Measurements from ENCODE around the gene MTMR4.
"Not testable (repeated sequence)": the region's sequence is repeated elsewhere in the genome, so short reads cannot be mapped to it uniquely, and the experiment has no call there.

Gene MTMR4

GRCh38 chr17:58513965-58514769, at the start of gene MTMR4:
TSS of gene MTMR4 (minus strand) at chr17:58514638. CDS start at chr17:58514407, 231 bp downstream.
- DNase-seq, result peak; percentile 93

GRCh38 chr17:58560511-58560910, 46.1 kb upstream of the MTMR4 start:
- no peak for DNase-seq

- DNase-seq, result no peak
Measured at GRCh38 chr17:58557981-58558380, 43.5 kb upstream of the MTMR4 start.

GRCh38 chr17:58556833-58557250, 42.4 kb upstream of the MTMR4 start:
- peak; percentile 69 for DNase-seq

DNA sequence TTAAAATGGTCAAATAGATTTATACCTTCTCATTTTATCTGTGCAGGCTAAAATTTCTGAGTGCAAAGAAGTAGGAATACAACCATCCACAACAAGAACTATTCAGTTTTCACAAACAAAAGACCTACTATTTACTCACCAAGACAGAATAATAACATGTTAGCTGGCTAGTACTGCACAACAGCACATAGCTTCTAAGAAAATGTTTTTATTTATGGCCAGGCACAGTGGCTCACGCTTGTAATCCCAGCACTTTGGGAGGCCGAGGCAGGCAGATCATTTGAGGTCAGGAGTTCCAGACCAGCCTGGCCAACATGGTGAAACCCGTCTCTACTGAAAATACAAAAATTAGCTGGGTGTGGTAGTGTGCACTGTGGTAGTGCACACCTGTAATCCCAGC, 40.7 kb upstream of the MTMR4 start:
- DNase-seq, result not testable (repeated sequence)

DNA sequence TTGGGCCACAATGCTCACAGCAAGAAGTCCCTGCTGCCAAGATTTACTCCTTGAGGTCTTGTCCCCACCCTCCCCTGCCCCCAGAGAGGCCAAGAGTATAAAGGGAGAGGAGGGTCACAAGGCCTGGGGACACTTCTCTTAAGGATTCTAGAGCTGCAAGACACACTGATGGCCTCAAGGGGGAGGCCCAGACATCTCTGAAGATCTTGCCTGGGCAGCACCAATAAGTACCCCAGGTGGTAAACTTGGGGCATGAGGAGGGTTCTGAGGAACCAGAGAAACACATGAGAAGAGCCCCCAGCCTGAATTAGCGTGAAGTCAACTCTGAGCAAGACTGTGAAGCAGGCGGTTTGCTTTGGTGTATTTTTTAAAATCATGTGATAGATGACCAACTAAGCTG, 26.8 kb upstream of the MTMR4 start:
- peak; percentile 64 for DNase-seq

DNA sequence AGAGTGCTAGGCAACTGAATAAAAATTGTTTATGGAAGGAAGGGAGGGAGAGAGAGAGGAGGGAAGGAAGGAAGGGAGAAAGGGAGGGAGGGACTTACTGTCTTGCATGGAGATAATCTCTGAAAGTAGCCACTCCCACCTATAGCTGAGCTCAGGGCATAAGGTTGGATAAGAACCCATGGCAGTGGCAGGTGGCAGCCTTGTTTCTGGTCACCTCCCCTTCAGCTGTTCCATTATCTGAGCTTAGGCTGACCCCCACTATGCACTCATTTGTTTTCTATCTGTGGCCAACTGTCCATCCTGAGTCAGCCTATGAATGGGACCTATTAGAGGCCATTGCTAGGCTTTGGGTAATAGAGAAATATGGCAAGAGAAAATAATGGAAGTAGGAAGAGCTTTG, 25.3 kb upstream of the MTMR4 start:
- DNase-seq, result peak; percentile 35

DNA sequence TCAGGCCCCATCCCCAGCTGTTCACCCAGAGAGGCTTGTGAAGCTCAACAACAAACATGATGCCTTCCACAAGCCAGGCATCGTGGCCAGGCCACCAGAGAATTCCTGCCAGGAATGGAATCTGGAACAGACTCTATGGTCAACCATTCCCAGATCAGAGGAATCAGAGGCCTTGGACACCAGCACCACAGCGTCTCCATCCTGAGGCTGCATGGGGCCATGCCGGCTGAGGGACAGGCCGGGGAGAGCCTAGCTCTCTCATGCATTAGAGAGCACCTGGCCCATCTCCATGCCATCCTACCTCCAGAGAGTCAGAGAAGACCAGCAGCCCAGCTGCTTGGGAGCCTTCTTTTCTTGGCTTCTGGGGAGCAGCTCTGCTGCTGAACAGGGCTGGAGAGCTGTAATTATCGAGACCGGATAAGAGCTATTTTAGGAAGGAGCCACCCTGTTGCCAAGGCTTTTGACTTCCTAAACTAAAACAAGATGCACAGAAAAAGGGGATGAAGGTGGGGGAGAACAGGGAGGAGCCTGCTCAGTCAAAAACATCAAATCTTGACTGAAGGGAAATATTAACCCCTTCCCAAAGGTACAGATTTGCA, 24.5 kb upstream of the MTMR4 start:
- peak; percentile 24 for DNase-seq

DNA sequence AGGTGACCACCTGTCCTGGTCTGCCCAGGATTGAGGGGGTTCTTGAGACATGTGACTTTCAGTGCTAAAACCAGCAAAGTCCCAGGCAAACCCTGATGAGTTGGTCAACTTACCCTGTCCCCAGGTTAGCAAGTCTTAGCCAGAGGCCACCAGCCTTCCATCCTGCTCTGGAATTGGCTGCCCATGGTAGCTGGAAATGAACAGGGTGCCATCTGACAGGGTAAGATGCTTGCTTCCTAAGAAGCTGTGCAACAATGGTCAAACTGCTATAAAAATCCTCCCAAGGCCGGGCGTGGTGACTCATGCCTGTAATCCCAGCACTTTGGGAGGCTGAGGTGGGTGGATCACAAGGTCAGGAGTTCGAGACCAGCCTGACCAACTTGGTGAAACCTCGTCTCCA, 22.8 kb upstream of the MTMR4 start:
- no peak for DNase-seq

GRCh38 chr17:58536542-58536941, 22.1 kb upstream of the MTMR4 start:
- DNase-seq, result no peak

DNA sequence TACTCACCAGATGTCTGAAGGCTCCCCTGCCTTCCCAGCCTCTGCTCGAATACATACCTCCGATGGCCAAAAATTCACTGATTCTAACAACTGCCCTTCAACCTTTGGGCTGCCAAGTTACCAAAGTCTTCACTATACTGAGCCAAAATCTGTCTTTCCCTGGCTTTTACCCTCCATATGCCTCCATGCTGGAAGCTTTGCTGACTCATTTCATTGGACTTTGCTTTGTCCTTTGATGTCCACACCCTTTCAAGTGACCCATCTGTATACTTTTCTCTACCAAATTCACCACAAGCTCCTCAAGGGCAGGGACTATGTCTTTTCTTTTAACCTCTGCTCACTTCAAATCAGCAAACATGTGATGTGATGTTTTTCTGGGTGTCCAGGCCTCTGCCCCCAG, 21.0 kb upstream of the MTMR4 start:
- DNase-seq, result no peak

GRCh38 chr17:58534901-58535421, 20.5 kb upstream of the MTMR4 start:
- peak; percentile 51 for DNase-seq

GRCh38 chr17:58534331-58534730, 19.9 kb upstream of the MTMR4 start:
- no peak for DNase-seq

GRCh38 chr17:58533616-58534188, 19.3 kb upstream of the MTMR4 start:
- DNase-seq, result no peak

- DNase-seq, result no peak
Measured at GRCh38 chr17:58532555-58532951, 18.1 kb upstream of the MTMR4 start.

- peak; percentile 72 for DNase-seq
Measured at GRCh38 chr17:58531661-58532554, 17.5 kb upstream of the MTMR4 start.

DNA sequence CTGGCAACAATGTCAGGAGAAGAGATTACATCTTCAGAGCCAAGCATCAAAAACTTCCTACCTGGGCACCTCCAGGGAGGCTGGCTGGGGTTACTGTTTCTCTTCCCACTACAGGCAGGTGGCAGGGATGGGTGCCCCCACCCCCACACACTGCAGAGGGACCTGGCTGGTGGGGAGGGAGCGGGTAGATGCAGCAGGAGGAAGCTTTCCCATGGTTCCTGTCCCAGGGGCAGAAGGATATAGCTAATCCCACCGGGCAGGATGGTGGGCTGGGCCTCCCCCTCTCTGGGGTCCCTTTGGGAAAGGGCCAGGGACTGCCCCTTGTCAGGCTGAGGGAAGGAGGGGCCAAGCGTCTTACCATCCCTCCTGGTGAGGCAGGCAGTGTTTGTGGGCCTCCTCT, 16.7 kb upstream of the MTMR4 start:
- DNase-seq, result no peak

DNA sequence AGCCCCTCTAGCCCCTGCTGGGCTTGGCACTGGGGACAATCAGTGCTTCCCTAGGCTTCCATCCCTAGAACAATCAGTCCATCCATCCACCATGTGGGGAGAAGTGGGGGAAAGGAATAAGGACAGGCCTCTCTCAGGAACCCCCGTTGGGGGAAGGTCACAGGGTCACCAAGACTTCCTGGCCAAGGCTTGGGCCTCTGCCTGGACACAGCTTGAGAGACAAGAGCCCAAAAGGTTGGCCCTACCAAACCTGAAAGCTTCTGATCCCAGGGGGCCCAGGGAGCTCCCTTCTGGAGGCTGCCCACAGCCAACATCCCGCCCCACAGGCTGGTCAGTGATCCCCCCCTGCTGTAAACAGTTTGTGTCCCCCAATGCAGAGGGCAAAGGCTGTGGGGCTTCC, 16.2 kb upstream of the MTMR4 start:
- no peak for DNase-seq

DNA sequence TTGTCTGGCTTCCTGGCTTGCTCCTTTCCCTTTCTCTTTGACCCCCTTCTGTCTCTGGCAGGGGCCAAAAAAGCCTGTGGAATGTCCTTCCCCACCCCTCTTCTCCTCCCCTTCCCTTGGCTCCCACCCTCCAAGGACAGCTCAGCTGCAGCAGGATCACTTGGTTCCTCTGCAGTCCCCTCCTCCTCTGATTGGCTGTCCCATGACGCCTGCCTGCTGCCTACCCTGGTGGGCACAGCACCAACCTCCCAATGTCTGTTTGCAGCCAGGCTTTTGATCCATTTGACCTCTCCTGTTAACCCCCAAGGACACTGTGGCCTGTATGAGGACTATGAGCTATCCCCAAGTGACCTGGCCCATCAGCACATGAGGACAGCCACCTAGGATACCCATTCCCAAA, 14.8 kb upstream of the MTMR4 start:
- DNase-seq, result no peak

DNA sequence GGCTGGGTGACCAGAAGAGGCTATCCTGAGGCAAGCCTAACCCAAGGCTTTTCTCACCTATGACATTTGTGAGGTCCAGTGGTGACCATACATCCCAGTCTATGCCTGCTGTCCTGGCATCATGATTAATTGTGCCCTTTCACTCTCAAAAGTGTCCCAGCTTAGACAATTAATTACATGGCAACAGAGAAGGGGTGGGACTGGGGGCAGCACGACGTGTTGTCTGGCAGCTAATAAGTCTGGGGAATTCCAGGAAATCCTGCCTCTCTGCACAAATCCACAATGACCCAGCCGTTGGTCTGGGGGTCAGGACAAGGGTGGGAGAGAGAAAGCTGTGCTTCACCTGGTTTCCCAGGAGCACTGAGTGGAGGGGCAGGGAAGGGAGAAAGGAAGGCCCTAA, 14.0 kb upstream of the MTMR4 start:
- no peak for DNase-seq

- DNase-seq, result peak; percentile 56
Measured at GRCh38 chr17:58527949-58528348, 13.5 kb upstream of the MTMR4 start.

DNA sequence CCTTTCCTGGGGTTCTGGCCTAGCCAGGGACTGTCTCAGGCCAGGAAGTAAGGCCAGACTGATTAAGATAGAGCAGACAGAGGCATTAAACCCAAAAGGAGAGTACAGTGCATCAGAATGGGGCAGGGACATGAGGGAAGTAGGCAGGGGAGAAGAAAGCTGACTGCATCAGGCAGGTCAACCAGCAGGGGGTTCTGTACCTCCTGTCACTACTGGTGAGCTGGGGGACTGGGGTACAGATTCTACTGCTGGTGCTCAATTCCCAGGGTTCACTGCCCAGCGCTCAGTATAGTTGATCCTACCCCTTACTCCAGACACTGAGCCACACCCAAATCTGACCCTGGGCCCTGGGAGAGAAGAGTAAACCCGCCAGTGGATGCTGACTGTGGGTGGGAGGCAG, 12.9 kb upstream of the MTMR4 start:
- peak; percentile 60 for DNase-seq

DNA sequence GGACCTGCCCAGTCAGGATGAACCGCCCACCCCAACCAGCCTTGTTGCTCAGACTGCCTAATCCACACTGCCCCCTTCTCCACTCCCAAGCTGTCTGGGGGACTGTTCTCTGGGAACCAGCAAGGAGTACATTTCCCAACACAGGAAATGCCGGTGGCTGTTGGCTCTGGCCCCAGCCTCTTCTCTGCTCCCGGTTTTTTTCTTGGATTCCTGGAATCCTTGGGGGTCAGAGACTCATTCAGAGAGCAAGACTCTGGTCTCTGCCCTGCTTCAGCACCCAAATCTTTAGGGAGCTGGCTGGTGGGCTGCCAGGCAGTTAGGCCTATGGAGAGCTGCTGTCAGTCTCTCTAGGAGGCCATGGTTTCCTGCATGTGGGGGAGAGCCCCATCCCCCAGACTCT, 10.8 kb upstream of the MTMR4 start:
- DNase-seq, result no peak
